HepG2 (cell line): ENCODE results near the gene SZRD1. TPM values are rescaled to one million over a fixed set of nuclear protein-coding genes. Genes with fewer than 3 reads are reported as not detected.

Experiments
- ATAC-seq: fragments of 200-7000 bp; cut with Tn5 transposase; 3 replicates; pipeline ENCODE4 v1.9.1; 2020; ENCODE audit warnings: mild to moderate bottlenecking, moderate library complexity
- BruUV-seq: library from RNA; stranded (reverse); fragments of 400-500 nt; replicated peaks from 2 replicates; lab custom pipeline; 2021; lab: Mats Ljungman, UMichigan
- CTCF ChIA-PET: fragments of 300-600 bp; formaldehyde crosslinking; extraction: SDS; loops from one replicate; lab custom pipeline; 2021; ENCODE audit warnings: low total read pairs, inconsistent platforms, low intra/inter-chr PET ratio; lab: Yijun Ruan, JAX
- POLR2A ChIA-PET: fragments of 350-600 bp; sonication (Branson Sonifier 250); formaldehyde crosslinking; loops from one replicate; lab custom pipeline; 2020; ENCODE audit warnings: antibody characterized with exemption, inconsistent platforms; lab: Yijun Ruan, JAX
- DNase-seq: peaks from one replicate; pipeline ENCODE4 v3.0.0-alpha.2; 2015; ENCODE audit warnings: low spot score
- FAIRE-seq: peaks from 3 replicates; lab custom pipeline; 2011; peaks lifted over from hg19 to GRCh38; lab: Jason Lieb, UNC
- H2AFZ ChIP-seq: one replicate; pipeline ENCODE4 v1.6.1; 2011; ENCODE audit warnings: low read length, inconsistent platforms
- H3K27ac ChIP-seq: fragments of 300-600 bp; 3 replicates; pipeline ENCODE4 v1.8.0; 2011; ENCODE audit warnings: mixed run types, mild to moderate bottlenecking, mixed read lengths, low read length, inconsistent platforms; ENCODE audit not compliant: insufficient read depth; ENCODE audit errors: extremely low read length
- H3K27me3 ChIP-seq, 2 experiments: fragments of 200-600 bp in 1 of 2; 2 replicates in 1 of 2; 3 replicates in 1 of 2; pipeline versions ENCODE4 v1.6.0 to v1.8.0; 2011; ENCODE audit warnings: low read length in 2 of 2, mild to moderate bottlenecking in 2 of 2, moderate library complexity in 2 of 2, inconsistent platforms in 1 of 2; ENCODE audit not compliant: insufficient read depth in 2 of 2, control insufficient read depth in 1 of 2
- H3K36me3 ChIP-seq, 2 experiments: fragments of 200-600 bp in 1 of 2; replicated peaks in 1 of 2; 2 replicates in 1 of 2; 3 replicates in 1 of 2; pipeline versions ENCODE4 v1.5.1 to v1.8.0; 2011; ENCODE audit warnings: low read length in 2 of 2, inconsistent platforms in 1 of 2; ENCODE audit not compliant: insufficient read depth in 2 of 2, control insufficient read depth in 1 of 2
- H3K4me1 ChIP-seq: 2 replicates; pipeline ENCODE4 v1.5.1; 2012; ENCODE audit warnings: low read length, inconsistent platforms; ENCODE audit not compliant: insufficient read depth
- H3K4me2 ChIP-seq: 2 replicates; pipeline ENCODE4 v1.6.0; 2011; ENCODE audit warnings: low read depth, low read length, inconsistent platforms
- H3K4me3 ChIP-seq, 3 experiments: fragments of 200-600 bp in 1 of 3; sonication (generic), shearing (Covaris generic) in 1 of 3; replicated peaks in 1 of 3; 2 replicates each; pipeline ENCODE4 v1.5.1; 2011 to 2016; ENCODE audit warnings: low read length in 3 of 3, inconsistent platforms in 2 of 3, low read depth in 2 of 3, mild to moderate bottlenecking in 2 of 3, control low read depth in 1 of 3, mixed read lengths in 1 of 3; ENCODE audit not compliant: insufficient read depth in 1 of 3
- H3K79me2 ChIP-seq: one replicate; pipeline ENCODE4 v1.6.1; 2011; ENCODE audit warnings: low read length, inconsistent platforms; ENCODE audit not compliant: insufficient read depth
- H3K9ac ChIP-seq: 2 replicates; pipeline ENCODE4 v1.6.0; 2011; ENCODE audit warnings: mild to moderate bottlenecking, low read depth, low read length, inconsistent platforms; ENCODE audit not compliant: insufficient read depth
- H3K9me3 ChIP-seq: 2 replicates; pipeline ENCODE4 v1.5.1; 2012; ENCODE audit warnings: mild to moderate bottlenecking, low read length
- H4K20me1 ChIP-seq: 2 replicates; pipeline ENCODE4 v1.6.0; 2011; ENCODE audit warnings: inconsistent platforms, mild to moderate bottlenecking, low read length, moderate library complexity; ENCODE audit not compliant: insufficient read depth
- GPBP1L1 ChIP-seq: sonication (generic); formaldehyde crosslinking; IDR thresholded peaks from 2 replicates; pipeline ENCODE4 v1.5.0; 2020; ENCODE audit warnings: mild to moderate bottlenecking, missing genetic modification reagents
- HMG20A ChIP-seq: IDR thresholded peaks from 2 replicates; pipeline ENCODE4 v1.6.1; 2016; ENCODE audit warnings: borderline replicate concordance
- HOXA9 ChIP-seq: sonication (generic); formaldehyde crosslinking; IDR thresholded peaks from 2 replicates; pipeline ENCODE4 v1.8.1; 2022; ENCODE audit warnings: missing genetic modification reagents, mild to moderate bottlenecking, moderate library complexity, borderline replicate concordance
- IRF2 ChIP-seq: IDR thresholded peaks from 2 replicates; pipeline ENCODE4 v1.6.1; 2018; ENCODE audit warnings: missing genetic modification reagents, missing compliant biosample characterization
- KAT8 ChIP-seq: IDR thresholded peaks from 2 replicates; pipeline ENCODE4 v1.6.1; 2016; ENCODE audit warnings: missing genetic modification reagents, missing compliant biosample characterization
- SNAPC4 ChIP-seq: sonication (generic); formaldehyde crosslinking; IDR thresholded peaks from 2 replicates; pipeline ENCODE4 v1.4.0; 2020; ENCODE audit warnings: mild to moderate bottlenecking, missing genetic modification reagents
- ZNF460 ChIP-seq: sonication (generic); formaldehyde crosslinking; IDR thresholded peaks from 2 replicates; pipeline ENCODE4 v1.5.1; 2020; ENCODE audit warnings: missing genetic modification reagents, mild to moderate bottlenecking, borderline replicate concordance
- ZNF878 ChIP-seq: sonication (generic); formaldehyde crosslinking; IDR thresholded peaks from 2 replicates; pipeline ENCODE4 v1.8.1; 2023; ENCODE audit warnings: mild to moderate bottlenecking, missing genetic modification reagents, moderate library complexity
- WGBS: methylation state at CpG from one replicate; pipeline ENCODE4 v1.1.6; 2017; ENCODE audit warnings: low lambda C conversion rate; 5-methylcytosine and 5-hydroxymethylcytosine counted together
- in situ Hi-C: cut with HindIII; loops from 2 replicates; pipeline ENCODE4 v1.10.0; 2017; ENCODE audit warnings: low pct_unique_long_range_greater_than_20kb; ENCODE audit not compliant: extremely low pct_ligation_motif_present
- intact Hi-C: fragments of 100-400 bp; cut with micrococcal nuclease; formaldehyde crosslinking; loops from one replicate; pipeline ENCODE4 v1.10.0; 2022; ENCODE audit not compliant: unreplicated experiment
- polyA plus RNA-seq, 8 experiments: library from polyadenylated mRNA; depleted of rRNA in 3 of 8; stranded (reverse) in 7 of 8; unstranded in 1 of 8; fragments of >200 nt; fragmentation: Illumina TruSeq in 4 of 8; extraction: Trizol in 4 of 8; gene quantifications; 2 replicates each; pipeline versions ENCODE4 v1.2.1 to v1.2.3, GENCODE V29; 2011 to 2016; ENCODE audit warnings: low read depth in 4 of 8, missing spikeins in 1 of 8, mixed read lengths in 1 of 8; ENCODE audit not compliant: insufficient read depth in 1 of 8
- total RNA-seq, 5 experiments: library from RNA; depleted of rRNA; stranded (reverse); fragments of >200 nt; fragmentation: Illumina TruSeq; extraction: Trizol; gene quantifications; 2 replicates each; pipeline ENCODE4 v1.2.3, GENCODE V29; 2016; ENCODE audit warnings: low read depth in 1 of 5

SZRD1 gene
- total and polyA plus RNA-seq, 2 of the 13 experiments (the other 11 are each of a cell fraction or from before 2014, with no cell fraction given) = 28.5 to 41.4 TPM

DNA sequence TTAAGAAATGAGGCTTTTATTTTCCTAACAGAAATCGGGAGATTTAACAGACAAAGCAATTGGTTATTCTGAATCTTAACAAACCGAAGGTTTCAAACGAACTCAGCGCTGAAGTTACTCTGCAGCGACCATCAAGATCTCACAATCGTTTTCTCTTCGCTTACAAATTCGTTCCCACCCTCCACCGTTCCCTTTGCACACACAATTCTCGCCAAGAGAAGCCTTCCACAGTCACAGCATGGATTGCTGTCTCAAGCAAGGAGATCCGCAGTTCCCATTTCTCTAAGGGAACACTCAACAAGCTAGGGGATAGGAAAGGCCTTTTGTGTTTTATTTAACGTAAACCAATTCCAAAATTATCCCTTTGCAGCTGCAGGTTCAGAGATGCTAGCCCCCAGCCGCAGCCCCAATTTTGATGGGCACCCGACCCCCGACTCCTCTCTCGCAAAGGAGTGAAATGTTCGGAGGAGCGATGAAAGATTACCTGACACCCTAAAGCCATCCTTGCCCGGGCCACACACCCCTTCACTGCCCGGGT lies 15.5 kb upstream of the SZRD1 start:
- no peaks in the 10 kb centered on the region; a peak in 2 of 5 replicates for H3K36me3 ChIP-seq
- WGBS = under 1% methylated on average over 20 of the region's 20 CpGs
- no peak for FAIRE-seq
- peaks cover 14% of the 10 kb centered on the region for H4K20me1 ChIP-seq
- 0 out of 3 replicates have a peak, but pooled peaks have one; percentile 11 for ATAC-seq
- peaks cover 55% of the 10 kb centered on the region for H3K79me2 ChIP-seq
- H3K4me1 ChIP-seq = peaks cover 37% of the 10 kb centered on the region
- no peaks in the 10 kb centered on the region; a peak in 1 of 5 replicates for H3K27me3 ChIP-seq
- peak overlapping the region; percentile 89 to 96 (median 92) for H3K4me3 ChIP-seq
- DNase-seq = no peak
- CTCF ChIA-PET = no interaction called here
- H3K9me3 ChIP-seq = no peaks in the 10 kb centered on the region
- H3K4me2 ChIP-seq = peak overlapping the region; percentile 87
- POLR2A ChIA-PET = interaction anchor here (1.6 to 2.5 kb wide), 3 partner anchors 12 to 22 kb away, joined by 5 to 22 read pairs (median 6); no protein-coding TSS in a partner anchor
- peak overlapping the region; percentile 93 for H3K9ac ChIP-seq
- no peak for TF ChIP-seq GPBP1L1 (CRISPR knock-in tag)
- TF ChIP-seq KAT8 (CRISPR knock-in tag) = 0 out of 2 replicates have a peak, but pooled peaks have one; percentile 4
- no peak for TF ChIP-seq IRF2 (CRISPR knock-in tag)
- 0 out of 2 replicates have a peak, but pooled peaks have one; percentile 7 for TF ChIP-seq HOXA9 (CRISPR knock-in tag)
- no peak for TF ChIP-seq SNAPC4 (CRISPR knock-in tag)
- TF ChIP-seq ZNF460 (CRISPR knock-in tag) = no peak
- 0 out of 2 replicates have a peak, but pooled peaks have one; percentile 8 for TF ChIP-seq ZNF878 (CRISPR knock-in tag)
- TF ChIP-seq HMG20A (CRISPR knock-in tag) = no peak
- in situ Hi-C loops = no loop called here
- peak overlapping the region; percentile 74 for H3K27ac ChIP-seq
- no peak overlapping the region for H2AFZ ChIP-seq
- no TSS peak for BruUV-seq
- intact Hi-C loops = no loop called here
